Rectal smooth muscle tissue (tissue), 1 donor: ENCODE results near the gene ESPNL.
A peak's percentile ranks its signal among the peaks of the same experiment; 100 is the strongest.

Source experiments
- H3K27ac ChIP-seq: one replicate; pipeline ENCODE4 v1.7.0; 2013; ENCODE audit warnings: low read depth, low read length, inconsistent platforms
- H3K27me3 ChIP-seq: one replicate; pipeline ENCODE4 v1.7.0; 2013; ENCODE audit warnings: low read length; ENCODE audit not compliant: control insufficient read depth, insufficient read depth
- H3K36me3 ChIP-seq: one replicate; pipeline ENCODE4 v1.7.0; 2013; ENCODE audit warnings: low read length; ENCODE audit not compliant: control insufficient read depth, insufficient read depth
- H3K4me1 ChIP-seq: one replicate; pipeline ENCODE4 v1.7.0; 2013; ENCODE audit warnings: low read length; ENCODE audit not compliant: control insufficient read depth, insufficient read depth
- H3K4me3 ChIP-seq: one replicate; pipeline ENCODE4 v1.7.0; 2013; ENCODE audit warnings: low read length
- H3K9ac ChIP-seq: one replicate; pipeline ENCODE4 v1.7.0; 2013; ENCODE audit warnings: low read length

The ESPNL gene

DNA sequence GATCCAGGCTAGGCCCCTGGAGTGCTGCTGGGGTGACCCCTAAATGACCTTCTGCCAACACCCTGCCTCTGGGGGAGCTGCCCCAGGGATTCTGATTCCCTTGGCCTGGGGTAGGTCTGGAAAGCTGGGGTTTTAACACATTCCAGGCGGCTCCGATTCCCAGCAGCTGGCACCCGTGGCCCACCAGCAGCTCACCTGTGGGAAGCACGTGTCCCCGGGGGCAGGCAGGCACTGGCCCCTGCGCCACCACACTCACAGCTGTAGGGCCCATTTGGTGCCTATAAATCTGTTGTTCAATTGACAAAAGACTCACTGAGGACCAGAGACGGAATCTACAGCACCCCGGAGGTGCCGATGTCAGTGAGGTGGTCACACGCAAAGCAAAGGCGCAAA lies 34.2 kb downstream of the ESPNL start:
- Histone ChIP-seq H3K27me3 (no peaks in the 10 kb centered on the region), H3K9ac (no peak overlapping the region), H3K4me3 (no peak overlapping the region), H3K36me3 (no peaks in the 10 kb centered on the region), H3K27ac (no peak overlapping the region), H3K4me1 (peaks cover 12% of the 10 kb centered on the region)

DNA sequence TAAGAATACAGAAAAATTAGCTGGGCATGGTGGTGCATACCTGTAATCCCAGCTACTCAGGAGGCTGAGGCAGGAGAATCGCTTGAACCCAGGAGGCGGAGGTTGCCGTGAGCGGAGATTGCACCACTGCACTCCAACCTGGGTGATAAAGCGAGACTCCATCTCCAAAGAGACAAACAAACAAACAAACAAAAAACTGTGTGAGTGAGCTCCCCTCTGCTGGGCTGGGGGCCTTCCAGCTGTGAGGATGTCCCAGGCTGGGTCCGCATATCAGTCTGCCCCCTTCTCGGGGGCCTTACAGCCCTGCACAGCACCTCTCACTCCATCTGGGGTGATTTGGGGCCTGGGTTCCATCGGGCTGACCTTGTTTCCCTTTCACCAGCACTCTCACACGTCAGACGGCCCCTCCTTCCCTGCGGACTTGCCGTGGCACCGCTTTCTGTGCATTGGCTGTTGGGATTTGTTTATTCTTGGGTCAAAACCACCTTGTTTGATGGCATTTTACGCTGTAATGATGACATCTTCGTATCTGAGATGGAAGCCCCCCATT lies 35.5 kb downstream of the ESPNL start:
- Histone ChIP-seq H3K4me1 (peaks cover 12% of the 10 kb centered on the region), H3K4me3 (no peak overlapping the region), H3K36me3 (no peaks in the 10 kb centered on the region), H3K27ac (no peak overlapping the region), H3K9ac (no peak overlapping the region), H3K27me3 (no peaks in the 10 kb centered on the region)

DNA sequence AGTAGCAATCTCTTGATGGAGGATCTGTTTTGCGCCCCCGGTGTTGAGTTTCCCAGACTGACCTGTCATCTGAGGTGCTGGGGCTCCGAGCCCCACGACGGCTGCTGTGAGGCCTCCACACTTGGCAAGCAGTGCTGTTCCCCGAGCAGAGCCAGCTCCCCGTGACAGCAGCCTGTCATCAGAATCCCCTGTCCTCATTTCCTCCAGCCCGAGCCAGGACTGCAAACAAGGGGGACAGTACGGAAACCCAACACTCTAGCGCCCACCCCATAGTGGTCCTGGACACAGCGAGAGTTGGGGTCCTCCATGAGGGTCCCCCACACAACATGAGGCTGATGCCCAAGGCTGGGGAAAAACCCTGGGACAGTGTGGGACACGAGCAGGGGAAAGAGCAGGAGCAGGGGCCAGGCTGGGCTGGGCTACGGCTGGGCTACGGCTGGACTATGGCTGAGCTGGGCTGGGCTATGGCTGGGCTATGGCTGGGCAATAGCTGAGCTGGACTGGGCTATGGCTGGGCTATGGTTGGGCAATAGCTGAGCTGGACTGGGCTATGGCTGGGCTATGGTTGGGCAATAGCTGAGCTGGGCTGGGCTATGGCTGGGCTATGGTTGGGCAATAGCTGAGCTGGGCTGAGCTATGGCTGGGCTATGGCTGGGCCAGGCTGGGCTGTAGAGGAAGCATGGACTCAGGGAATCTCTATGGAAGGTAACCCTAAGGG lies 36.8 kb downstream of the ESPNL start:
- Histone ChIP-seq H3K4me3 (no peak overlapping the region), H3K36me3 (no peaks in the 10 kb centered on the region), H3K27ac (no peak overlapping the region), H3K4me1 (peaks cover 12% of the 10 kb centered on the region), H3K27me3 (no peaks in the 10 kb centered on the region), H3K9ac (no peak overlapping the region)

DNA sequence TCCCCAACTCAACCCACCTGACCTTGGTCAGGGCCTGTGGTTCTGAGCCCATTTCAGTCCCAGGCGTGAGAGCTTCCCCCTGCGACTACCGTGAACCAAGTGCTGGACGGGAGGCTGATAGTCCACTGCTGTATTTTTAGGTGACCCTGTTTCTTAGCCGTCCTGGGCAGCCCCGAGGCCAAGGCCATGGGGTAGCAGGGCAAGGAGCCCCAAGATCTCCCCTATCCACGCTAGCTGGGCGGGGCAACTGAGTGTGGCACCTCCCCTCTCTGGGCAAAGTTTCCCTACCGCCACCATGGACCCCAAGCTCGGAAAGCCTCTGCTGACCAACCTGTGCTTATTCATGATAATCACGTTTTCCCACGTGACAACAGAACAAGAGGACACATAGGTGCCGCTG lies 37.7 kb downstream of the ESPNL start:
- no peak overlapping the region for H3K9ac ChIP-seq
- H3K27me3 ChIP-seq: no peaks in the 10 kb centered on the region
- H3K36me3 ChIP-seq: no peaks in the 10 kb centered on the region
- H3K4me1 ChIP-seq: peaks cover 12% of the 10 kb centered on the region
- no peak overlapping the region for H3K27ac ChIP-seq
- no peak overlapping the region for H3K4me3 ChIP-seq

DNA sequence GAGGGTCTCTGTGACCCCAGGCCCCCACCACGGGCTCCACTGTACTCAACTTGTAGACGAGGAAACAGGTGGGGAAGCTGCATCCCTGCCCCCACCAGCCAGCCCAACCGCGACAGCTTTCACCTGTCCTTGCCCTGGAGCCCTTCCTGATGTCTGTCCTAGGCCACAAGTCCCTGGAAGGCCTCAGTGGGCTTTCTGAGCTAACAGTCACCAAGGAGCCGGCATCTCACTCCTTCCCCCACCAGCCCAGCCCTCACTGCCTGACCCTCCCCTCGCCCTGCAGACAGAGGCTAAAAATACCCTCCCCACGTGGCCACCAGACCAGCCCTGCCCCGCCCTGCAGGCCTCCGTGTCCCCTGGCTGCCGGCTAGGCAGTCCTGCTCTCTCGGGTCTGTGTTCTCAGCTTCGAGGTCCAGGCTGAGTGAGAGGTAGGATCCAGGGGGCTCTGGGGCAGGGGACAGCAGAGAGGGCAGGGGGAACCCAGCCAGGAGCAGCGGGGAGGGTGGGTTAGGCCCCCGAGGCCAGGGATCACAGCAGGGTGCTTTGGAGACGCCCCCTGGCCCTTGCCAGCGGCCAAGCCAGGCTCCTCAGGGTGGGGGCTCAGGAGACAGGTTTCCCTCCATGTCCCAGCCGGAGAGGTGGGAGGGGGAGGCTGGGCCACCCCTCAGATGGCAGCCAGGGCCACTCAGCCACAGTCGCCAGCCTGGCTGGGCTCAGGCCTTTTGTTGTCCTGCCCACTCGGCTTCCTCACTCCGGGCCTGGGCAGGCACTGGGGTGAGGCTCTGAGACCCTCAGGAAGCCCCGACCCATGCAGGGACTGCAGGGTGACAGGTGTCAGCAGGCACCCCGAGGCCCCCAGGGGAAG lies 38.4 kb downstream of the ESPNL start, which contains the start of gene KLHL30:
Gene KLHL30 (plus strand): TSS at position 338 of the 865 bp plus-strand sequence. CDS start 2,087 bp downstream, outside the sequence.
- Histone ChIP-seq H3K4me1 (peaks cover 13% of the 10 kb centered on the region), H3K9ac (no peak within 1 kb of the TSS), H3K4me3 (peak within 1 kb of the TSS; percentile 29), H3K27ac (no peak within 1 kb of the TSS), H3K27me3 (no peaks in the 10 kb centered on the region), H3K36me3 (no peaks in the 10 kb centered on the region)

DNA sequence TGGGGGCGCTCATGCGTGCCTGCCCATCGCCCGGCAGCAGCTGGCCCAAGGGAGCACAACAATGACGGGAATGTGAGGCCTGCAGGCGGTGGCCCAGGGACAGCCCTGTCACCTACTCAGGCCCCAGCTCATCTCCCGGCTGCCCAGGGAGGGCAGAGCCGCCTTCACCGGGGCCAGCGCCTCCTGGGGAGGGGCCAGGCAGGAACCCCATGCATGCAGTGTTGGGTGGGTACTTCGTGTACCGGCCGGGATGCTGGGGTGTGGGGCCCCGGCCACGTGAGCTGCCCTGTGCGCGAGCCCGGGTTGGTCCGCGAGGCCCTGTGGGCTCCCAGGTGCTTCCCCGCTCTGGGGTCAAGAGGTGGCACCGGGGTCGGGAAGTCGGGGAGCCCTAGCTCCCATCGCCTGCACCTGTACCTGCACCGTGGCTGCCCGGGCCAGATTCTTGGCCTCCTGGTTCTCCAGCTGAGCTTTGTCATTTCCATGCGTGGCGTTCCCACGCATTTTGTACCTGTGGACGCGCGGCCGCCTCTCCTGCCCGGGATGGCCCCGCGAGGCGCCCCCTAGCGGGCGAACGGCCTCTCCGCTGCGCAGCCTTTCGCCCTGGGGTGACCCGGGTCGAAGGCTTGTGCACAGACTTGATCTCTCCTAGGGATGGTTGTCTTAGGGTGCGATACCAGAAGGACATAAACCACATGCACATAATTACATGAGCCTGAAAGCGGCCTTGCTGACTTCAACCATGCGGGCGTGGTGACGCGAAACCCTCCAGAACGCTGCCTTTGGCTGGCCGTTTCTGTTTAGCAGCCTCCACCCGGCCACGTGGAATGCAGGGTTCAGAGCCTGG lies 39.3 kb downstream of the ESPNL start:
- Histone ChIP-seq H3K36me3 (no peaks in the 10 kb centered on the region), H3K27me3 (no peaks in the 10 kb centered on the region), H3K9ac (no peak overlapping the region), H3K4me3 (peak overlapping the region; percentile 29), H3K27ac (no peak overlapping the region), H3K4me1 (peaks cover 14% of the 10 kb centered on the region)

DNA sequence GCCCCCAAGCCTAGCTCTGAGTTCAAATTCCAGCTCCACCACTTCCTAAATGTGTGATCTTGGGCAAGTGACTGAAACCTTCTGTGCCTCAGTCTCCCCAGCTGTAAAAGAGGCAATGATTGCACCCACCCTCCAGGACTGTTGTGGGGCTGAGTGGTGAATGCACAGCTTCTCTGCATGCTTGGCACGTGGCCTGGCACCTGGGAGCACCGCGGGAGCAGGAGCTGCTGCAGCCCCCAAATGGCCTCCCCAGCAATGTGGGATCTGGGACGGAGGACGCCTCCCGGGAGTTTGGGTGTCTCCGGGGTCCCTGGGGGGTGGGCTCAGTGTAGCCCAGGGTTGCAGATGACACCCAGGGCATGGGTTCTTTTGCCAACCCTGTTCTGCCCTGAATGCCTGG lies 39.9 kb downstream of the ESPNL start:
- H3K9ac ChIP-seq: no peak overlapping the region
- no peaks in the 10 kb centered on the region for H3K27me3 ChIP-seq
- no peak overlapping the region for H3K27ac ChIP-seq
- no peak overlapping the region for H3K4me3 ChIP-seq
- H3K36me3 ChIP-seq: no peaks in the 10 kb centered on the region
- H3K4me1 ChIP-seq: peaks cover 14% of the 10 kb centered on the region

DNA sequence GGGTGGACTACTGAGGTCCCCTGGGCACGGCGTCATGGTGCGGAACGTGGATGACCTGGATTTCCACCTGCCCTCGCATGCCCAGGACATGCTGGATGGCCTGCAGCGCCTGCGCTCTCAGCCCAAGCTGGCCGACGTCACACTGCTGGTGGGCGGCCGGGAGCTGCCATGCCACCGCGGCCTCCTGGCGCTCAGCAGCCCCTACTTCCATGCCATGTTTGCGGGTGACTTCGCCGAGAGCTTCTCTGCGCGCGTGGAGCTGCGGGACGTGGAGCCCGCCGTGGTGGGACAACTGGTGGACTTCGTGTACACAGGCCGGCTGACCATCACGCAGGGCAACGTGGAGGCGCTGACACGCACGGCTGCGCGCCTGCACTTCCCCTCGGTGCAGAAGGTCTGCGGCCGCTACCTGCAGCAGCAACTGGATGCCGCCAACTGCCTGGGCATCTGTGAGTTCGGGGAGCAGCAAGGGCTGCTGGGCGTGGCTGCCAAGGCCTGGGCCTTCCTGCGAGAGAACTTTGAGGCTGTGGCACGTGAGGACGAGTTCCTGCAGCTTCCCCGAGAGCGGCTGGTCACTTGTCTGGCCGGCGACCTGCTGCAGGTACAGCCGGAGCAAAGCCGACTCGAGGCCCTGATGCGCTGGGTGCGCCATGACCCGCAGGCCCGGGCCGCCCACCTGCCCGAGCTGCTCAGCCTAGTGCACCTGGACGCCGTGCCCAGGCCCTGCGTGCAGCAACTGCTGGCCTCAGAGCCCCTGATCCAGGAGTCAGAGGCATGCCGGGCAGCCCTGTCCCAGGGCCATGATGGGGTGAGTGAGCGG lies 40.8 kb downstream of the ESPNL start:
- H3K36me3 ChIP-seq: no peaks in the 10 kb centered on the region
- H3K4me1 ChIP-seq: peaks cover 14% of the 10 kb centered on the region
- H3K4me3 ChIP-seq: no peak overlapping the region
- H3K27me3 ChIP-seq: no peaks in the 10 kb centered on the region
- no peak overlapping the region for H3K27ac ChIP-seq
- H3K9ac ChIP-seq: no peak overlapping the region

DNA sequence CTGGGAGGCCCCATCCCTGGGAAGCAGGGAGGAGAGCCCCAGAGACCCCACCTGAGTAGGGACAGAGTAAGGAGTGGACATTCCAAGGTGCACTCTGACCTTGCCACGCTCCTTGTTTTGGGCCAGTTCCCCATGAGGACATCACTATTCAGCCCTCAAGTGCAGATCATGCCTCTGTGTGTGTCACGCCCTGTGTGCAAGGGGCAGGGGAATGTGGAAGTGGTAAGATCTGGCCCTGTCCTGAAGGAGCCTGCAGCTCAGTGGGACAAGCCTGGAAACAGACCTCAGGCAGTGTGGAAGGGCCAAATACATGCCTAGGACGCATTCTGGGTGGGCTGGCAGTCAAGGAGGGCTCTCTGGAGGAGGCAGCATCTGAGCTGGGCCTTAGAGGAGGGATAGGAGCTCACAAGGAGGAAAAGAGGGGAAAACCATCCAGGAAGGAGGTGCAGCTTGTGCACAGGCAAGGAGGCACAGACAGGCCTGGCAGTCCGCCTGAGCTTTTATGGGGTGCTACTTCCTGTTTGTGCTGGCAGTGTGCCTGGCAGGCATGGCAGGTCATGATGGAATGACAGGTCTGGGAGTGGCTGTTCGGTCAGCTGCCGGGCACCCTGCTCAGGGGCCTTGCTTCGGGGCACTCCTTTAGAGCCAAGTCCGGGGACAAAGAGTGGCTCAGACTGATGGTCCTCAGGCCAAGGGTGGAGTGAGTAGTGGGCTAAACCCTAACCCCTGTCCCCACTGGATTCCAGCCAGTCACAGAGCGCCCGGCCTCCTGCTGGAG lies 41.6 kb downstream of the ESPNL start:
- no peak overlapping the region for H3K27ac ChIP-seq
- H3K9ac ChIP-seq: no peak overlapping the region
- H3K4me1 ChIP-seq: peaks cover 14% of the 10 kb centered on the region
- H3K4me3 ChIP-seq: no peak overlapping the region
- H3K36me3 ChIP-seq: no peaks in the 10 kb centered on the region
- H3K27me3 ChIP-seq: no peaks in the 10 kb centered on the region

DNA sequence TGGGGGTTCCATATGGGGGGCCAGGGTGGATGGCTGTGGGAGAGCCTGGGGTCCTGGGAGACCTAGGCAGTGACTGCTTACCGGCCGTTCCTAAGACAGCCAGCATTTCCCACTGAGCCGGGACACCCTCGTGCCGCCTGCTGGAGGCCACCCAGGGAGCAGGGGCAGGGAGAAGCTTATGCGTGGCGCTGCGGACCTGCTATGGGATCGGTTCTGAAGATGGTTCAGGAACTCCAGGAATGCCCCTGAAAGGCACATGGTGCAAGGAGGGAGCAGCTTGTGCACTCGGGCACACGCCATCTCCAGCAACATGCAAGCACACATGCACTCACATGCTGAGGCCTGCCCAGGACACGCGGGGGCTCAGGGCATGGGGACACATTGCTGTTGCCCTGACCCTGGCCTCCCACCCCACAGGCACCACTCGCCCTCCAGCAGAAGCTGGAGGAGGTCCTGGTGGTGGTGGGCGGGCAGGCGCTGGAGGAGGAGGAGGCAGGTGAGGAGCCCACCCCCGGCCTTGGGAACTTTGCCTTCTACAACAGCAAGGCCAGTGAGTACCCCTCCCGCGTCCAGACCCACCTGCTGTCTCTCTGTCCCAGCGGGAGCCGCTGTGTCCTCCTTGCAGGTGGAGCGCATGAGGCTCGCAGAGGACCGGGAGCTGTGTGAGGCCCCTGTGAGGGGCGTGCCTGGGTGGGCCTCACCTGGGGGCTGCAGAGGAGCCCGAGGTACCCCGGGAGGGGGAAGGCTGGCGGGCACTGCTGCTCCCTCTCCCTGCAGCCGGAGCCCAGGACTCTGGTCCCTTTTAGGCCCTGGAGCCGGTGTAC lies 42.5 kb downstream of the ESPNL start:
- Histone ChIP-seq H3K27me3 (no peaks in the 10 kb centered on the region), H3K4me1 (peaks cover 14% of the 10 kb centered on the region), H3K36me3 (no peaks in the 10 kb centered on the region), H3K4me3 (peak overlapping the region; percentile 21), H3K27ac (no peak overlapping the region), H3K9ac (no peak overlapping the region)
